Activated CD4-positive, alpha-beta memory T cell treated with anti-CD3 and anti-CD28 coated beads, Interleukin-2, amount 10 ng/mL, durations not matched to agents 7 days and 5 days (primary cell): ENCODE results near the gene AK8. TPM values are rescaled to one million over a fixed set of nuclear protein-coding genes. Genes with fewer than 3 reads are reported as not detected.
"Not testable (repeated sequence)": the region's sequence is repeated elsewhere in the genome, so short reads cannot be mapped to it uniquely, and the experiment has no call there.

Source experiments
- CTCF ChIA-PET: fragments of 350-600 bp; sonication (Branson Sonifier 250); formaldehyde crosslinking; loops from one replicate; lab custom pipeline; 2021; ENCODE audit warnings: antibody characterized with exemption, inconsistent platforms; lab: Charles Lee
- POLR2A ChIA-PET: fragments of 350-600 bp; sonication (Branson Sonifier 250); formaldehyde crosslinking; loops from one replicate; lab custom pipeline; 2021; ENCODE audit warnings: antibody characterized with exemption; lab: Charles Lee
- DNase-seq: peaks from one replicate; pipeline ENCODE4 v3.0.0-alpha.2; 2020
- H3K27ac Mint-ChIP-seq: one replicate; pipeline ENCODE4 v1.8.0; 2021; ENCODE audit warnings: mild to moderate bottlenecking, mixed read lengths
- H3K27me3 Mint-ChIP-seq: one replicate; pipeline ENCODE4 v1.8.0; 2021; ENCODE audit warnings: mixed read lengths
- H3K36me3 Mint-ChIP-seq: one replicate; pipeline ENCODE4 v1.8.0; 2021; ENCODE audit warnings: low read depth, mixed read lengths
- H3K4me1 Mint-ChIP-seq: one replicate; pipeline ENCODE4 v1.8.0; 2021; ENCODE audit warnings: mixed read lengths
- H3K4me3 Mint-ChIP-seq: one replicate; pipeline ENCODE4 v1.8.0; 2021; ENCODE audit warnings: mild to moderate bottlenecking, mixed read lengths
- H3K9me3 Mint-ChIP-seq: one replicate; pipeline ENCODE4 v1.8.0; 2021; ENCODE audit warnings: mixed read lengths
- total RNA-seq, 2 experiments: library from RNA; stranded (reverse); gene quantifications; one replicate each; pipeline ENCODE4 v1.2.3, GENCODE V29; 2021

Gene AK8
- total RNA-seq, 2 experiments from 2014 or later, result not detected

DNA sequence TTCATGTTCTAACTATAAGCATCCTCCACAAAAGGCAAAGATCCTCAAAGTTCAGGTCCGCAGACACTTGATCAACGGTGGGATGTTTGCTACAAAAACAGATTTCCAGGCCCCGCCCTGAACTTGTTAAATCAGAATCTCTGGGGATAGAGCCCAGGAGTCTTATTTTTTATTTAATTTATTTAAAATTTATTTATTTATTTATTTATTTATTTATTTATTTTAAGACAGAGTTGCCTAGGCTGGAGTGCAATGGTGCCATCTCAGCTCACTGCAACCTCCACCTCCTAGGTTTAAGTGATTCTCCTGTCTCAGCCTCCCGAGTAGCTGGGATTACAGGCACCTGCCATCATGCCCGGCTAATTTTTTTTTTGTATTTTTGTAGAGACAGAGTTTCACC lies 166.9 kb downstream of the AK8 start:
- DNase-seq, H3K4me1 Mint-ChIP-seq, H3K27me3 Mint-ChIP-seq, CTCF ChIA-PET, H3K27ac Mint-ChIP-seq, H3K9me3 Mint-ChIP-seq, H3K36me3 Mint-ChIP-seq, POLR2A ChIA-PET, H3K4me3 Mint-ChIP-seq: not testable (repeated sequence)

DNA sequence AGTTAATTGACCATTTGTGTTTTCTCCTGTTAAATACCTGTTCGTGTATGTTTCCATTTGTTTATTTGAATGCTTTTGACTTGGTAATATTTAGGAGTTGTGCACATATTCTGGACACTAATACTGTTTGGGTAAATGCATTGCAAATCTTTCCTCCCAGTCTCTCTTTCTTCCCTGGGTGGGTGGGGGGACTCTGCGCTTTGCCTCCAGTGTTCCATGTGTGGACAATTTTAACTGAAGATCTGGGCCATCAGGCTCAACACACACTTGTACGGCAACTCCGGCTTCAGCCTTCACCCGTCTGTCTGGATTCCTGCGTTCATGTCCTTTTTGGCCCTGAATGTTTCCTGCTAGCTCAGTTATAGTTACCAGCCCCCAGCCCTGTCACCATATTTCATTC lies 167.8 kb downstream of the AK8 start:
- Mint-ChIP-seq H3K4me1 (no peaks in the 10 kb centered on the region), H3K27ac (no peak overlapping the region), H3K36me3 (no peaks in the 10 kb centered on the region), H3K27me3 (peaks cover 7% of the 10 kb centered on the region), H3K4me3 (no peak overlapping the region), H3K9me3 (no peaks in the 10 kb centered on the region)
- ChIA-PET POLR2A (no interaction called here), CTCF (no interaction called here)
- DNase-seq, result no peak

DNA sequence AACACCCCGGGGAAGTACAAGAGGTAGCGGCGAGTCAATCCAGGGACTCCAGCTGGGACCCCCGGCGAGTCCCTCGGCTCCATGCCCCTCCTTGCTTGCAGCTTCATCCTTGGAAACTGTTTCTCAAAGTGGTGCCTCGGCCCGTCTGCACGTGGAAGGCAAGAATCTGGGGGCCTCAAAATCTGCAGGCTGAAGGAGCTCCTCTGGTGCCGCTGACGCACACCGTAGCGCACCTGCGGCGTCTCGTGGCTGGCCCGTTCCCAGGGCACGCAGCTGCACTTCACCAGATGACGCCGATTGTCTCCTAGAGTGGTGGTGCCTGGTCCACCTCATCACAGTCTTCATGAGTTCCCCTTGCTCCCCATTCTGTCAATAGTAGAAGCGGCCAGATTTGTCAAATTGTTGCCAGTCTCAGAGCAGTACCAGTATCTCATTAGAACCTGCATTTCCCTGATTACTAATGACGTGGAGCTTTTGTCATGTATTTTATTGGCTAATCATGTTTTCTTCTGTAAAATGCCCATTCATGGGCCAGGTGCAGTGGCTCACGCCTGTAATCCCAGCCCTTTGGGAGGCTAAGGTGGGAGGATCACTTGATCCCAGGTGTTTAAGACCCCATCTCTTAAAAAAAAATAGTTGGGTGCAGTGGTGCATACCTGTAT lies 169.2 kb downstream of the AK8 start:
- H3K27me3 Mint-ChIP-seq, result peaks cover 7% of the 10 kb centered on the region
- ChIA-PET POLR2A (no interaction called here), CTCF (no interaction called here)
- H3K4me3 Mint-ChIP-seq, result no peak overlapping the region
- no peak overlapping the region for H3K27ac Mint-ChIP-seq
- H3K9me3 Mint-ChIP-seq, result no peaks in the 10 kb centered on the region
- H3K36me3 Mint-ChIP-seq, result no peaks in the 10 kb centered on the region
- no peaks in the 10 kb centered on the region for H3K4me1 Mint-ChIP-seq
- DNase-seq, result no peak

DNA sequence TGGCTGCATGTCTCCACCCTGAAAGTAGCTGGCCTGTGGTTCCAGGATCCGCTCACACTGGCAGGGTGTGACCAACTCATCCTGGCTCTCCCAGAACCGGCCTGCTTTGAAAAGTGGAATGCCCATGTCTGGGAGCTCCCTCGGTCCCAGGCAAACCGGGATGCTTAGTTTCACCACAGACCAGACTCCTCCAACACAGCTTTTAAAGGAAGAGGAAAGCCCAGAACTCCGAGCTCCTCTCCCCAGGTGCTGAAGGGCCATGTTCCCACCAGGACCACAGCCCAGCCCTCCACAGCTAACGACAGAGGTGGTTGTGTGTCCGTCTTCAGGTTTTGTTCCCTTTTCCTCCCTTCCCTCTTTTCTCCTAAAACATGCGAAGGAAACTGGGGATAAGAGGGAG lies 169.8 kb downstream of the AK8 start:
- Mint-ChIP-seq H3K36me3 (no peaks in the 10 kb centered on the region), H3K9me3 (peaks cover under 1% of the 10 kb centered on the region), H3K4me3 (no peak overlapping the region), H3K27ac (no peak overlapping the region), H3K27me3 (peaks cover 11% of the 10 kb centered on the region), H3K4me1 (no peaks in the 10 kb centered on the region)
- DNase-seq, result no peak
- POLR2A ChIA-PET, result no interaction called here
- CTCF ChIA-PET, result no interaction called here

DNA sequence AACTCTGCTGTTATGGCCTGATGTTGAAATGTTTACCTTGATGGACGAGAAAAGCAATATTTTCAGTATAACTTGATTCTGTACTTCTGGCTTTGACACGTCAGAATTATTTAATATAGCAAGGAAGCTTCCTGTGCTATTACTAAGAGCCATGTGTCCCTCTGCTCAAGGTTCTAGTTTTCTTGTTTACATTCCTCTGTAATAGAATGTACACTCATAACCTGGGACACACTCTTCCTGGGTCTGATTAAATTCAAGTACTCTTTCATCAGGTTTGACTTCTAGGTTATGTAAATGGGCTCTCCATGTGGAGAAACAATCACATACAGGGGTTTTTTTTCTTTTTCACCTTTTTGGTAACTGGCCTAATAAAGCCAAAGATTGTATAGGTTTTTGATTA lies 174.7 kb downstream of the AK8 start:
- H3K36me3 Mint-ChIP-seq, result peaks cover 3% of the 10 kb centered on the region
- ChIA-PET POLR2A (interaction anchor here (0.9 kb wide), 1 partner anchor 9 kb away, joined by 3 read pairs; no protein-coding TSS in a partner anchor), CTCF (no interaction called here)
- H3K27ac Mint-ChIP-seq, result no peak overlapping the region
- no peak for DNase-seq
- H3K4me1 Mint-ChIP-seq, result no peaks in the 10 kb centered on the region
- peaks cover 14% of the 10 kb centered on the region for H3K27me3 Mint-ChIP-seq
- H3K9me3 Mint-ChIP-seq, result peaks cover 6% of the 10 kb centered on the region
- H3K4me3 Mint-ChIP-seq, result no peak overlapping the region

DNA sequence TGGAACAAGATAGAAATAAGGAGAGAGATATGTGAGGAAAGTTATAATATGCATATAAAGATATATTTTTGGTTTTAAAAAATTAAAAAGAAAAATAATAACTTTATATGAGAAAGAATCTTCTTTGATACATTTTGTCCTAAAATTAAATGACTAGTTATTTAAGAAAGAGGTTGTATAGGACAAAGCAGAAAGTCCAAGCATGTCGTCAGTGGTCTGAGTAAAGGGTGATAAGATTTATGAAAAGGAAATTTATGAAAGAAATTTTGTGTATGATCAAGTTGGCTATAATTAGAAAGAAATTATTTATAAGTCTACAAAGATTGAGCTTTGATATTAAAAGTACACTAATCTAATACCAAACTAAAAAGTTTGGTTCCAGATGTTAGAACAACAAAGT lies 175.8 kb downstream of the AK8 start:
- POLR2A ChIA-PET, result no interaction called here
- peaks cover 14% of the 10 kb centered on the region for H3K27me3 Mint-ChIP-seq
- H3K4me3 Mint-ChIP-seq, result no peak overlapping the region

DNA sequence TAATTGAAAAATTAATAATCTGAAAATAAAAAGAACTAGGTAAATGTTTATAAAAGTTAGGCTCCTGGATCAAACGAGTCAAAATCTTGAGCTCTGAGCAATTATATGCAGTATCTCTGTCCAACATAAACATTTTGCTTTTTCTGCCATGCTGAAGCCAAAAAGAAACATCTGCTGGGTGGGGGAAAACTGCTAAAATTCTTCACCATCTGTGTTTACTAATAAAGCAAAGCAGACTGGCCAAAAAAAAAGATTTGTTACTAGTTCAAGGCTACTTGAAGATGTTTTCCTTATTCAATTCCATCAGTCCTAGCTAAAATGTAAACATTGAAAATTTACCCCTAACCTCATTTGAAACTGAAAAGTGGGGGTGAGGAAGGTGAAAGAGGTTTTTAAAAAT lies 178.1 kb downstream of the AK8 start:
- H3K4me1 Mint-ChIP-seq, result no peaks in the 10 kb centered on the region
- H3K27ac Mint-ChIP-seq, result no peak overlapping the region
- H3K9me3 Mint-ChIP-seq, result peaks cover 36% of the 10 kb centered on the region
- CTCF ChIA-PET, result no interaction called here
- peaks cover 13% of the 10 kb centered on the region for H3K36me3 Mint-ChIP-seq
- no peak for DNase-seq
- POLR2A ChIA-PET, result no interaction called here
- no peak overlapping the region for H3K4me3 Mint-ChIP-seq
- H3K27me3 Mint-ChIP-seq, result peaks cover 12% of the 10 kb centered on the region

More for the DNA sequence above, 175.8 kb downstream of the AK8 start:
- peaks cover 6% of the 10 kb centered on the region for H3K36me3 Mint-ChIP-seq
- no peak for DNase-seq
- peaks cover 17% of the 10 kb centered on the region for H3K9me3 Mint-ChIP-seq
- CTCF ChIA-PET, result no interaction called here
- H3K27ac Mint-ChIP-seq, result no peak overlapping the region
- no peaks in the 10 kb centered on the region for H3K4me1 Mint-ChIP-seq

DNA sequence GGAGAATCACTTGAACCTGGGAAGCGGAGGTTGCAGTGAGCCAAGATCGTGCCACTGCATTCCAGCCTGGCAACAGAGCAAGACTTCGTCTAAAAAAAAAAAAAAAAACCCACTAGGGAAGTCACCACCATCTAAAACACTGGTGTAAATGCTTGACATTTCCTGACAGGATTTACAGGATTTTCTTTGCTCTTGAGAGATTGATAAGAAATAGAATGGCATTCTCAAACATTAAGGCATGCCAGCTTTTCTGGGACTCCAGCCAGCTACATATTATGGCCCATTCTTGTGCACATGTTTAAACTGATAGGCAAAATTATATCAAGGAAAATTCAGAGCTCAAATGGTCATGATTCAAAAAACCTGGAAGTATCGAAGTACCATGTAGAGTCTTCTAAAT lies 179.1 kb downstream of the AK8 start:
- H3K4me3 Mint-ChIP-seq, result no peak overlapping the region
- H3K4me1 Mint-ChIP-seq, result peaks cover 4% of the 10 kb centered on the region
- CTCF ChIA-PET, result no interaction called here
- H3K27ac Mint-ChIP-seq, result no peak overlapping the region
- DNase-seq, result no peak
- peaks cover 12% of the 10 kb centered on the region for H3K27me3 Mint-ChIP-seq
- H3K36me3 Mint-ChIP-seq, result peaks cover 21% of the 10 kb centered on the region
- POLR2A ChIA-PET, result no interaction called here
- H3K9me3 Mint-ChIP-seq, result peaks cover 41% of the 10 kb centered on the region

DNA sequence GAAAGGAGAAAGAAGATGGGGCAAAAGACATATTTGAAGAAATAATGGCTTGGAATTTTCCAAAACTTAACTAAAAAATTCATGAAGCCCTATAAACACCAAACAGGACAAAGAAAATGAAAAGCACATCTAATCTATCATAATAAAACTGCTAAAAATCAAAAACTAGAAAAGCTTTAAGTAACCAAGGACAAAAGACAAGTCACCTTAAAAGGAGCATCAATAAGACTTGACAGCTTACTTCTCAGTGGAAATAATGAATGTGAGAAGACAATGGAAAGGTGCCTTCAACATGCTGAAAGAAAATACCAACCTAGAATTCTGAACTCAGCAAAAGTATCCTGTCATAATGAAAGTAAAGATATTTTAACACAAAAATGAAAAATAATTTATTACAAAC lies 180.9 kb downstream of the AK8 start:
- ChIA-PET POLR2A (no interaction called here), CTCF (no interaction called here)

DNA sequence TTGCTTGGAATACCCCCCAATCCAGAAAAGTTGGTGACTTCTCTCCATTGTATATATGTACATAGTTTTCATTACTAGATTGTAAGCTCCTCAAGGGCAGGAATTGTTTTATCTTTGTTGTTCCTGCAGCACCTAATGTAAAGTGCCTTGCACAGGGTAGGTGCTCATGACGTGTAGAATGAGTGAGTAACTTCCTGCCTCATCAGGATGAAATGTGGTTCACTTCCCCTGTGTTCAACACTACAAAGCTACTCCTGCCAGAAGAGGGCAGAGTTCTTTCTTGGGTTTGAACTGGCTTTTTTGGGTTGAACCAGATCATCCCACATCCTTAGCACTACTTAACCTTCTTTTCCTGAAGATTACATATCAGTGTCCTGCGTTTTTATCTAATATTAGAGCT lies 183.9 kb downstream of the AK8 start:
- CTCF ChIA-PET, result interaction anchor here (1.6 to 1.8 kb wide), 2 partner anchors 12 to 24 kb away, joined by 5 to 6 read pairs; partner anchors contain the start of genes DDX31 and GTF3C4
- H3K36me3 Mint-ChIP-seq, result peaks cover 64% of the 10 kb centered on the region
- no peak overlapping the region for H3K4me3 Mint-ChIP-seq
- POLR2A ChIA-PET, result interaction anchor here (0.6 to 2.2 kb wide), 4 partner anchors 9 to 75 kb away, joined by 3 to 13 read pairs (median 4); partner anchors contain the start of genes DDX31 and GTF3C4
- H3K9me3 Mint-ChIP-seq, result peaks cover 51% of the 10 kb centered on the region
- peak; percentile 19 for DNase-seq
- peaks cover 4% of the 10 kb centered on the region for H3K4me1 Mint-ChIP-seq
- peaks cover 2% of the 10 kb centered on the region for H3K27me3 Mint-ChIP-seq
- no peak overlapping the region for H3K27ac Mint-ChIP-seq

More for the DNA sequence above, 180.9 kb downstream of the AK8 start:
- Mint-ChIP-seq H3K4me1 (peaks cover 4% of the 10 kb centered on the region), H3K36me3 (peaks cover 35% of the 10 kb centered on the region), H3K9me3 (peaks cover 51% of the 10 kb centered on the region), H3K27ac (no peak overlapping the region), H3K27me3 (peaks cover 6% of the 10 kb centered on the region), H3K4me3 (no peak overlapping the region)
- no peak for DNase-seq

DNA sequence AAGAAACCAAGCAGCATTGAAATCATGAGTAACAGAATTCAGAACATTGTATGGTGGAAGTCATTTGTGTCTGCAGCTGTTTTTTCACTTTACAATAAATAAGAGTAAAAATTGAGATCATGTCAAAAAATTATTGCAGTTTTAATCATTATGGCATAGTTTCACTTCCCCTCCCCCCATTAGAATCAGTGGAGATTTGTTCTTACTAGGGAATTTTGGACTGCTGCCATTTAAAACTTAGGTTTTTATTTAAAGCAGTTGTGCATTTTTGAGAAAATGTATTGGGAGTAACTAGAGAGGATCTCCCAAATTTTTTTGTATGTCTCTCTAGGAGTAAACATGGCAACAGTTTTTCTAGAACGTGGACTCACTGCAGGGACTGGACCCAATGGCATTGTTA lies 187.4 kb downstream of the AK8 start:
- Mint-ChIP-seq H3K4me3 (no peak overlapping the region), H3K9me3 (peaks cover 23% of the 10 kb centered on the region), H3K36me3 (peaks cover 82% of the 10 kb centered on the region), H3K4me1 (peaks cover 6% of the 10 kb centered on the region), H3K27ac (no peak overlapping the region), H3K27me3 (no peaks in the 10 kb centered on the region)
- DNase-seq, result no peak
- CTCF ChIA-PET, result no interaction called here
- POLR2A ChIA-PET, result no interaction called here

DNA sequence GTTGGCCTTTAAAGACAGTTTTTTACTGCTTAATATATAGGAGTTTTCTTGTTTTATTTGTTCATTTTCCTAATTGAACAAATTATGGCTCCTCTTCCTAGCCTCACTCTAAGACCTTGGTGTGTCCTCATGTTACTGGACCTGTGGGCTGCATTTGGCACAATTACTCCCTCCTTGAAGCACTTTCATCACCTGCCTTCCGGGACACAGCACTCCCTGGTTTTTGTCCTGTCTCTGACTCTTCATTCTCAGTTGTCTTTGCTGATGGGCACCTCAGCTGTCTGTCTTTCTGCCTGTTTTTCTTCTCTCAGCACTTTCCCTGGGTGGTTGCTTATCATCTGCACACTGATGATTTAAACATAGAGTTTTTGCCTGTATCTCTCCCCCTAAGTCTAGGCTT lies 194.2 kb downstream of the AK8 start:
- peaks cover 42% of the 10 kb centered on the region for H3K4me1 Mint-ChIP-seq
- POLR2A ChIA-PET, result no interaction called here
- peaks cover 68% of the 10 kb centered on the region for H3K36me3 Mint-ChIP-seq
- CTCF ChIA-PET, result no interaction called here
- H3K9me3 Mint-ChIP-seq, result no peaks in the 10 kb centered on the region
- H3K27me3 Mint-ChIP-seq, result no peaks in the 10 kb centered on the region
- DNase-seq, result no peak
- H3K4me3 Mint-ChIP-seq, result no peak overlapping the region
- no peak overlapping the region for H3K27ac Mint-ChIP-seq

DNA sequence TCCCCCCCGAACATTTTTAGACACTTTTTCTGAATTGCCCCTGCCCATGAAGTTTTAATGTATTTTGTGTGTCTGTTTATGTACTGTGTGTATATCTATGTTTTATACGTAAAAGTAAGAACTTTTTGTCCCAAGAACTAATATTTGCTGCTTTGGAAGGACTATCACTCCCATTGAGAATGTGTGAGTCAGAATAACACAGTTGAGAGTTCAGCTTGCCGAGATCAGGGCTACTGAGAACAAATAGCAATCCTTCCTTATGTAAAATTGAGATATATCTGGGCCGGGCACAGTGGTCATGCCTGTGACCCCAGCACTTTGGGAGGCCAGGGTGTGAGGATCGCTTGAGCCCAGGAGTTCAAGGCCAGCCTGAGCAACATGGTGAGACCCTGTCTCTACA lies 196.5 kb downstream of the AK8 start:
- peaks cover 65% of the 10 kb centered on the region for H3K36me3 Mint-ChIP-seq

More for the DNA sequence above, 196.5 kb downstream of the AK8 start:
- CTCF ChIA-PET, result interaction anchor here (1.9 kb wide), 1 partner anchor 13 kb away, joined by 6 read pairs; no protein-coding TSS in a partner anchor
- no peaks in the 10 kb centered on the region for H3K9me3 Mint-ChIP-seq
- H3K27me3 Mint-ChIP-seq, result no peaks in the 10 kb centered on the region
- H3K4me1 Mint-ChIP-seq, result peaks cover 54% of the 10 kb centered on the region
- H3K27ac Mint-ChIP-seq, result no peak overlapping the region
- no peak for DNase-seq
- POLR2A ChIA-PET, result interaction anchor here (1.5 kb wide), 1 partner anchor 36 kb away, joined by 3 read pairs; no protein-coding TSS in a partner anchor
- no peak overlapping the region for H3K4me3 Mint-ChIP-seq
